H1 (cell line): Measurements from ENCODE around the gene PHRF1. TPM values are rescaled to one million over a fixed set of nuclear protein-coding genes. Genes with fewer than 3 reads are reported as not detected.

Experiments used
- CTCF ChIA-PET: fragments of 300-600 bp; sonication (Branson Sonifier 250); formaldehyde crosslinking; loops from one replicate; lab custom pipeline; 2021; ENCODE audit not compliant: partially characterized antibody; lab: Charles Lee
- POLR2A ChIA-PET: fragments of 300-600 bp; sonication (Branson Sonifier 250); formaldehyde crosslinking; loops from one replicate; lab custom pipeline; 2021; ENCODE audit warnings: inconsistent platforms; ENCODE audit not compliant: partially characterized antibody; lab: Charles Lee
- DNase-seq, 2 experiments: peaks; one replicate each; pipeline versions ENCODE4 v3.0.0 to v3.0.0-alpha.2; 2010 to 2022; ENCODE audit warnings: low spot score in 2 of 2, low read depth in 1 of 2, mixed read lengths in 1 of 2
- FAIRE-seq: peaks from 2 replicates; lab custom pipeline; 2011; peaks lifted over from hg19 to GRCh38; lab: Jason Lieb, UNC
- H2AFZ ChIP-seq: 2 replicates; pipeline ENCODE4 v1.8.1; 2012; ENCODE audit warnings: low read length, inconsistent platforms
- H2AK5ac ChIP-seq: 2 replicates; pipeline ENCODE4 v1.6.1; 2013; ENCODE audit warnings: low read depth, low read length
- H2BK120ac ChIP-seq: replicated peaks from 2 replicates; pipeline ENCODE3; 2013; ENCODE audit warnings: low read depth, low read length, inconsistent platforms
- H2BK12ac ChIP-seq: 2 replicates; pipeline ENCODE4 v1.6.1; 2013; ENCODE audit warnings: low read depth, low read length
- H2BK15ac ChIP-seq: 2 replicates; pipeline ENCODE4 v1.6.1; 2013; ENCODE audit warnings: low read length
- H2BK20ac ChIP-seq: 2 replicates; pipeline ENCODE4 v1.6.1; 2013; ENCODE audit warnings: low read length
- H2BK5ac ChIP-seq: 2 replicates; pipeline ENCODE4 v1.6.1; 2013; ENCODE audit warnings: low read depth, low read length
- H3K14ac ChIP-seq: 2 replicates; pipeline ENCODE4 v1.6.1; 2013; ENCODE audit warnings: inconsistent platforms; ENCODE audit not compliant: insufficient read length
- H3K18ac ChIP-seq: 2 replicates; pipeline ENCODE4 v1.6.1; 2013; ENCODE audit warnings: low read length; ENCODE audit errors: extremely low read depth
- H3K23ac ChIP-seq: 2 replicates; pipeline ENCODE4 v1.6.1; 2013; ENCODE audit warnings: inconsistent platforms; ENCODE audit not compliant: insufficient read length
- H3K23me2 ChIP-seq: 2 replicates; pipeline ENCODE4 v1.6.1; 2013; ENCODE audit warnings: low read depth, low read length
- H3K27ac ChIP-seq: 2 replicates; pipeline ENCODE4 v1.6.1; 2011; ENCODE audit warnings: low read depth, low read length, inconsistent platforms
- H3K27me3 ChIP-seq, 4 experiments: replicated peaks in 1 of 4; 1 replicate in 1 of 4; 2 replicates in 3 of 4; pipeline versions ENCODE4 v1.6.1 to v1.8.1; 2011 to 2013; ENCODE audit warnings: low read length in 3 of 4, mild to moderate bottlenecking in 3 of 4, inconsistent platforms in 2 of 4, mixed read lengths in 2 of 4, moderate library complexity in 1 of 4; ENCODE audit not compliant: control insufficient read depth in 3 of 4, insufficient read depth in 3 of 4; ENCODE audit errors: extremely low read depth in 1 of 4
- H3K36me3 ChIP-seq, 4 experiments: 2 replicates each; pipeline versions ENCODE4 v1.6.1 to v1.8.1; 2011 to 2013; ENCODE audit warnings: mild to moderate bottlenecking in 4 of 4, low read length in 3 of 4, moderate library complexity in 2 of 4, control low read depth in 1 of 4, inconsistent platforms in 1 of 4; ENCODE audit not compliant: insufficient read depth in 4 of 4, control insufficient read depth in 2 of 4
- H3K4ac ChIP-seq: replicated peaks from 2 replicates; pipeline ENCODE3; 2013; ENCODE audit warnings: low read length, low read depth, mixed read lengths, inconsistent platforms; ENCODE audit not compliant: insufficient read length
- H3K4me1 ChIP-seq, 4 experiments: replicated peaks in 1 of 4; 1 replicate in 1 of 4; 2 replicates in 3 of 4; pipeline versions ENCODE4 v1.6.1 to v1.8.1; 2011 to 2013; ENCODE audit warnings: low read length in 3 of 4, inconsistent platforms in 2 of 4, mixed read lengths in 1 of 4; ENCODE audit not compliant: insufficient read depth in 4 of 4, control insufficient read depth in 3 of 4
- H3K4me2 ChIP-seq, 2 experiments: 2 replicates each; pipeline versions ENCODE4 v1.6.1 to v1.8.1; 2011 to 2013; ENCODE audit warnings: low read depth in 2 of 2, low read length in 2 of 2, control low read depth in 1 of 2, inconsistent platforms in 1 of 2, mild to moderate bottlenecking in 1 of 2; ENCODE audit not compliant: insufficient read depth in 1 of 2
- H3K4me3 ChIP-seq, 4 experiments: fragments of 200-600, 300-600 bp in 1 of 4; sonication (generic), shearing (Covaris generic), sonication (Bioruptor Twin) in 1 of 4; 2 replicates each; pipeline versions ENCODE4 v1.5.1 to v1.8.1; 2011 to 2016; ENCODE audit warnings: low read length in 4 of 4, low read depth in 3 of 4, control low read depth in 2 of 4, inconsistent platforms in 2 of 4, mild to moderate bottlenecking in 2 of 4, mixed read lengths in 1 of 4, moderate library complexity in 1 of 4; ENCODE audit not compliant: insufficient read depth in 2 of 4; ENCODE audit errors: extremely low read depth in 1 of 4
- H3K56ac ChIP-seq: replicated peaks from 2 replicates; pipeline ENCODE3; 2013; ENCODE audit warnings: low read depth, mild to moderate bottlenecking, mixed read lengths, low read length, inconsistent platforms; ENCODE audit not compliant: insufficient read length
- H3K79me1 ChIP-seq: 2 replicates; pipeline ENCODE4 v1.6.1; 2013; ENCODE audit warnings: low read depth, low read length, control low read depth
- H3K79me2 ChIP-seq, 2 experiments: 2 replicates each; pipeline versions ENCODE4 v1.6.1 to v1.8.1; 2012 to 2013; ENCODE audit warnings: low read length in 2 of 2, mild to moderate bottlenecking in 2 of 2, inconsistent platforms in 1 of 2; ENCODE audit not compliant: insufficient read depth in 2 of 2, control insufficient read depth in 1 of 2
- H3K9ac ChIP-seq, 4 experiments: replicated peaks in 1 of 4; 1 replicate in 1 of 4; 2 replicates in 3 of 4; pipeline versions ENCODE4 v1.6.1 to v1.8.1; 2011 to 2013; ENCODE audit warnings: low read depth in 3 of 4, low read length in 3 of 4, control low read depth in 2 of 4, mild to moderate bottlenecking in 2 of 4, moderate library complexity in 2 of 4, inconsistent platforms in 1 of 4; ENCODE audit errors: extremely low read depth in 1 of 4
- H3K9me3 ChIP-seq, 2 experiments: 2 replicates each; pipeline versions ENCODE4 v1.6.1 to v1.8.1; 2012 to 2013; ENCODE audit warnings: mild to moderate bottlenecking in 2 of 2, moderate library complexity in 2 of 2, control low read depth in 1 of 2, inconsistent platforms in 1 of 2, low read depth in 1 of 2, low read length in 1 of 2, mixed read lengths in 1 of 2; ENCODE audit not compliant: insufficient read depth in 2 of 2
- H4K20me1 ChIP-seq, 2 experiments: replicated peaks in 1 of 2; 2 replicates each; pipeline versions ENCODE3 to v1.8.1; 2011 to 2013; ENCODE audit warnings: inconsistent platforms in 2 of 2, low read length in 2 of 2, mild to moderate bottlenecking in 1 of 2; ENCODE audit not compliant: insufficient read depth in 2 of 2, control insufficient read depth in 1 of 2
- H4K5ac ChIP-seq: 2 replicates; pipeline ENCODE4 v1.6.1; 2013; ENCODE audit warnings: low read length, low read depth, mixed read lengths, inconsistent platforms; ENCODE audit not compliant: insufficient read length
- H4K8ac ChIP-seq: 2 replicates; pipeline ENCODE4 v1.8.0; 2013; ENCODE audit warnings: mild to moderate bottlenecking, moderate library complexity, low read length, inconsistent platforms; ENCODE audit not compliant: insufficient read depth; ENCODE audit errors: extremely low read depth
- H4K91ac ChIP-seq: replicated peaks from 2 replicates; pipeline ENCODE3; 2013; ENCODE audit warnings: low read length, mixed read lengths, inconsistent platforms; ENCODE audit not compliant: insufficient read length
- ASH2L ChIP-seq: fragments of 200-600, 300-600 bp; sonication (generic); IDR thresholded peaks from one replicate; pipeline ENCODE4 v1.7.1; 2017; ENCODE audit warnings: low read length
- CEBPB ChIP-seq: IDR thresholded peaks from 2 replicates; pipeline ENCODE4 v1.6.1; 2012; ENCODE audit warnings: low read depth, low read length
- CTCF ChIP-seq, 3 experiments: IDR thresholded peaks; 1 replicate in 2 of 3; 2 replicates in 1 of 3; pipeline versions ENCODE4 v1.5.1 to v1.6.1; 2011; ENCODE audit warnings: low read length in 3 of 3, mild to moderate bottlenecking in 3 of 3, inconsistent platforms in 2 of 3, low read depth in 1 of 3, moderate library complexity in 1 of 3; ENCODE audit not compliant: insufficient read depth in 1 of 3; ENCODE audit errors: control extremely low read depth in 1 of 3
- EZH2 ChIP-seq: fragments of 200-600 bp; sonication (generic); IDR thresholded peaks from 2 replicates; pipeline ENCODE4 v1.7.1; 2012; ENCODE audit warnings: low read depth, mild to moderate bottlenecking, moderate library complexity, low read length, inconsistent platforms; ENCODE audit not compliant: severe bottlenecking
- HDAC2 ChIP-seq, 2 experiments: fragments of 300-600 bp in 1 of 2; sonication (generic) in 1 of 2; IDR thresholded peaks; 2 replicates each; pipeline ENCODE4 v1.6.1; 2011 to 2012; ENCODE audit warnings: low read depth in 2 of 2, low read length in 2 of 2, mild to moderate bottlenecking in 2 of 2, moderate library complexity in 2 of 2, borderline replicate concordance in 1 of 2, inconsistent platforms in 1 of 2
- KDM4A ChIP-seq: IDR thresholded peaks from one replicate; pipeline ENCODE4 v1.7.1; 2012; ENCODE audit warnings: low read depth, mild to moderate bottlenecking, moderate library complexity, low read length, inconsistent platforms; ENCODE audit not compliant: severe bottlenecking
- RFX5 ChIP-seq: IDR thresholded peaks from 2 replicates; pipeline ENCODE4 v1.6.1; 2011; ENCODE audit warnings: low read depth, low read length, improper control_type of control experiment, borderline replicate concordance
- WGBS, 2 experiments: shearing (Covaris generic) in 1 of 2; methylation state at CpG; one replicate each; pipeline versions ENCODE4 v1.1.6 to v1.1.7; 2013 to 2015; ENCODE audit warnings: low lambda C conversion rate in 2 of 2, mixed read lengths in 2 of 2, inconsistent platforms in 1 of 2, low coverage in 1 of 2, missing lambda C conversion rate in 1 of 2; ENCODE audit not compliant: insufficient replicate concordance in 2 of 2, insufficient coverage in 1 of 2, insufficient read length in 1 of 2; ENCODE audit errors: extremely low coverage in 1 of 2, missing lambda C conversion rate in 1 of 2; 5-methylcytosine and 5-hydroxymethylcytosine counted together
- polyA plus RNA-seq, 7 experiments: library from polyadenylated mRNA; depleted of rRNA in 3 of 7; stranded (reverse) in 5 of 7; unstranded in 2 of 7; fragments of >200 nt in 5 of 7; fragments of 200-250 nt in 2 of 7; gene quantifications; 1 replicate in 5 of 7; 2 replicates in 1 of 7; 4 replicates in 1 of 7; pipeline versions ENCODE4 v1.2.1 to v1.2.3, GENCODE V29; 2011 to 2013; ENCODE audit warnings: missing spikeins in 2 of 7, mixed read lengths in 2 of 7
- total RNA-seq: library from RNA; stranded (reverse); fragmentation: NEBNext Ultra II Directional; extraction: Animal tissue kit (Norgen Biotek cat#: 25700); gene quantifications from 2 replicates; pipeline ENCODE4 v1.2.1, GENCODE V29; 2021

PHRF1 gene
- total and polyA plus RNA-seq, 2 of the 8 experiments (the other 6 are each of a cell fraction or from before 2014, with no cell fraction given), result 13.4 to 37.3 TPM

GRCh38 chr11:628056-628455, 51.8 kb downstream of the PHRF1 start:
- Histone ChIP-seq H3K79me2 (no peaks in the 10 kb centered on the region), H4K8ac (no peak overlapping the region), H2BK15ac (no peak overlapping the region), H2BK5ac (no peak overlapping the region), H2AFZ (no peak overlapping the region), H3K9ac (no peak overlapping the region), H3K23ac (no peak overlapping the region), H4K91ac (no peak overlapping the region), H3K23me2 (no peaks in the 10 kb centered on the region; the same call in 1 of the 2 replicates), H4K5ac (no peak overlapping the region), H3K56ac (no peak overlapping the region), H3K9me3 (no peaks in the 10 kb centered on the region), H3K4ac (no peak overlapping the region), H3K27ac (no peak overlapping the region), H2AK5ac (no peak overlapping the region), H3K4me3 (no peak overlapping the region), H3K4me1 (peaks cover 0 to 6% (median under 1%) of the 10 kb centered on the region in 4 experiments; a peak in 2 of 7 replicates), H3K79me1 (no peaks in the 10 kb centered on the region), H3K36me3 (no peaks in the 10 kb centered on the region), H3K27me3 (peaks cover 3 to 14% (median 10%) of the 10 kb centered on the region in 4 experiments; a peak in 6 of 7 replicates), H3K4me2 (no peak overlapping the region), H2BK12ac (no peak overlapping the region), H3K18ac (no peak overlapping the region), H2BK20ac (no peak overlapping the region), H4K20me1 (peaks cover 0 to 7% of the 10 kb centered on the region in 2 experiments), H2BK120ac (no peak overlapping the region), H3K14ac (no peak overlapping the region)
- FAIRE-seq (no peak), DNase-seq (peak in 1 of 2 experiments; percentile 46)
- WGBS, 2 experiments, result 90% methylated on average over 29 of the region's 31 CpGs; no CpG with 5 or more reads in 1 of the 2 experiments
- CTCF ChIA-PET, result interaction anchor here (1.5 kb wide), 1 partner anchor 32 kb away, joined by 3 read pairs; no protein-coding TSS in a partner anchor
- POLR2A ChIA-PET, result interaction anchor here (1.0 kb wide), 1 partner anchor 65 kb away, joined by 3 read pairs; no protein-coding TSS in a partner anchor
- peak; percentile 21 for TF ChIP-seq EZH2
- TF ChIP-seq HDAC2 (IDR thresholded peaks at IDR 0.05; ENCODE audit: borderline replicate concordance in 1 of 2, low read depth in 2 of 2, low read length in 2 of 2), result no peak
- TF ChIP-seq CEBPB, result no peak
- TF ChIP-seq ASH2L, result no peak
- no peak for TF ChIP-seq RFX5
- TF ChIP-seq CTCF (IDR thresholded peaks at IDR 0.05; ENCODE audit: control extremely low read depth in 1 of 3, insufficient read depth in 1 of 3, low read depth in 1 of 3, low read length in 3 of 3), result no peak
- no peak for TF ChIP-seq KDM4A
